Neural cell (in vitro differentiated cells): ENCODE measurements around the gene EFCC1. TPM values are rescaled to one million over a fixed set of nuclear protein-coding genes. Genes with fewer than 3 reads are reported as not detected.

ENCODE experiments used
- H2AFZ ChIP-seq: fragments of 200-600, 300-800 bp; sonication (generic), shearing (Covaris generic); 2 replicates; pipeline ENCODE4 v1.6.0; 2014; ENCODE audit warnings: low read depth, mild to moderate bottlenecking, antibody characterized with exemption, low read length, moderate library complexity
- H3F3A ChIP-seq: fragments of 200-600 bp; shearing (Covaris generic); 2 replicates; pipeline ENCODE4 v1.6.1; 2016; ENCODE audit warnings: mild to moderate bottlenecking, moderate library complexity, mixed read lengths, antibody characterized with exemption, low read length; ENCODE audit not compliant: insufficient read depth, poor library complexity, severe bottlenecking
- H3K27ac ChIP-seq: fragments of 200-600, 300-800 bp; sonication (generic), shearing (Covaris generic); 2 replicates; pipeline ENCODE4 v1.5.1; 2014; ENCODE audit warnings: mild to moderate bottlenecking, low read length, moderate library complexity
- H3K27me3 ChIP-seq: fragments of 300-800, 200-600 bp; sonication (generic), shearing (Covaris generic); 2 replicates; pipeline ENCODE4 v1.6.0; 2014; ENCODE audit warnings: mild to moderate bottlenecking, low read depth, low read length, moderate library complexity; ENCODE audit not compliant: insufficient read depth
- H3K36me3 ChIP-seq: fragments of 300-800, 200-600 bp; sonication (generic), shearing (Covaris generic); 2 replicates; pipeline ENCODE4 v1.5.1; 2014; ENCODE audit warnings: mild to moderate bottlenecking, antibody characterized with exemption, low read length, moderate library complexity; ENCODE audit not compliant: insufficient read depth
- H3K4me2 ChIP-seq: fragments of 300-800, 200-600 bp; sonication (generic), shearing (Covaris generic); 2 replicates; pipeline ENCODE4 v1.6.0; 2014; ENCODE audit warnings: mild to moderate bottlenecking, low read length
- H3K4me3 ChIP-seq: fragments of 300-800, 200-600 bp; sonication (generic), shearing (Covaris generic); 2 replicates; pipeline ENCODE4 v1.5.1; 2014; ENCODE audit warnings: mild to moderate bottlenecking, low read length, moderate library complexity
- H3K79me2 ChIP-seq: fragments of 200-600 bp; shearing (Covaris generic); replicated peaks from 2 replicates; pipeline ENCODE4 v1.6.0; 2014; ENCODE audit warnings: mild to moderate bottlenecking, low read length, moderate library complexity; ENCODE audit not compliant: insufficient read depth
- H3K9ac ChIP-seq: fragments of 300-800, 200-600 bp; sonication (generic), shearing (Covaris generic); 2 replicates; pipeline ENCODE4 v1.6.1; 2016; ENCODE audit warnings: mild to moderate bottlenecking, low read length, mixed read lengths
- H3K9me2 ChIP-seq: fragments of 200-600 bp; shearing (Covaris generic); 2 replicates; pipeline ENCODE4 v1.6.1; 2016; ENCODE audit warnings: mild to moderate bottlenecking, low read length, mixed read lengths; ENCODE audit not compliant: insufficient read depth
- H3K9me3 ChIP-seq: fragments of 200-600, 300-800 bp; sonication (generic), shearing (Covaris generic); 2 replicates; pipeline ENCODE4 v1.6.1; 2016; ENCODE audit warnings: mild to moderate bottlenecking, mixed run types, low read length, moderate library complexity, mixed read lengths
- H4K20me1 ChIP-seq: fragments of 200-600 bp; shearing (Covaris generic); 2 replicates; pipeline ENCODE4 v1.6.1; 2016; ENCODE audit warnings: mild to moderate bottlenecking, mixed run types; ENCODE audit not compliant: insufficient read depth
- EP300 ChIP-seq: fragments of 450-650 bp; conservative IDR thresholded peaks from 2 replicates; pipeline ENCODE4 v1.6.1; 2014; ENCODE audit warnings: antibody characterized with exemption, mild to moderate bottlenecking, moderate library complexity; ENCODE audit not compliant: poor library complexity, severe bottlenecking
- EZH2 ChIP-seq: fragments of 200-600, 300-800 bp; shearing (Covaris generic), sonication (generic); IDR thresholded peaks from 2 replicates; pipeline ENCODE4 v1.6.1; 2014; ENCODE audit warnings: antibody characterized with exemption, low read length, borderline replicate concordance, mild to moderate bottlenecking; ENCODE audit not compliant: insufficient read depth, poor library complexity, severe bottlenecking
- MXI1 ChIP-seq: fragments of 450-650 bp; conservative IDR thresholded peaks from 2 replicates; pipeline ENCODE4 v1.6.1; 2014; ENCODE audit warnings: antibody characterized with exemption, mild to moderate bottlenecking; ENCODE audit not compliant: poor library complexity, severe bottlenecking
- POLR2AphosphoS5 ChIP-seq: IDR thresholded peaks from 2 replicates; pipeline ENCODE4 v1.6.1; 2012
- RAD21 ChIP-seq: fragments of 450-650 bp; conservative IDR thresholded peaks from 2 replicates; pipeline ENCODE4 v1.6.1; 2014; ENCODE audit warnings: antibody characterized with exemption, mild to moderate bottlenecking, moderate library complexity
- SMC3 ChIP-seq: fragments of 450-650 bp; conservative IDR thresholded peaks from 2 replicates; pipeline ENCODE4 v1.6.1; 2014; ENCODE audit warnings: antibody characterized with exemption, mild to moderate bottlenecking, moderate library complexity; ENCODE audit not compliant: poor library complexity
- polyA plus RNA-seq: library from polyadenylated mRNA; depleted of rRNA; stranded (reverse); fragments of >200 nt; gene quantifications from 2 replicates; pipeline ENCODE4 v1.2.3, GENCODE V29; 2014
- TF ChIP-seq, protein P1 (sequence below): IDR thresholded peaks from 2 replicates; pipeline ENCODE4 v1.6.1; 2012; ENCODE audit warnings: borderline replicate concordance
- TF ChIP-seq, protein P2 (sequence below): fragments of 450-650 bp; IDR thresholded peaks from 2 replicates; pipeline ENCODE4 v1.5.1; 2014; ENCODE audit warnings: antibody characterized with exemption, mild to moderate bottlenecking, moderate library complexity; ENCODE audit not compliant: poor library complexity, severe bottlenecking

Gene EFCC1
- polyA plus RNA-seq, 1 donor from 2014 or later: not detected

DNA sequence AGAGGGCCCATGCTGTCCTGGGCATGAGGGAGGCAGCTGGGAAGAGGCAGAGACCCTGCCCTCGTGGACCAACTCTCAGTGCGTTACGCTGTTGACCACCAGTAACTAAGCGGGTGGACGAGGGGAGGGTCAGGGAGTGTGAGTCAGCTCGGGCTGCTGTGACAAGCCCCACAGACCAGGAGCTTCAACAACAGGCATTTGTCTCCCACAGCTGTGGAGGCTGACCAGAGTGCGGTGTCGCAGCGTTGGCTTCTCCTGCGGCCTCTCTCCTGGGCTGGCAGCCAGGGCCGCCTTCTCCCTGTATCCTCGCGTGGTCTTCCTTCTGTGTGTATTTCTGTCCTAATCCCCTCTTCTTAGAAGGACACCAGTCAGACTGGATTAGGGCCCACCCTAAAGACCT is 13.0 kb downstream of the EFCC1 start:
- TF ChIP-seq, protein P1, sequence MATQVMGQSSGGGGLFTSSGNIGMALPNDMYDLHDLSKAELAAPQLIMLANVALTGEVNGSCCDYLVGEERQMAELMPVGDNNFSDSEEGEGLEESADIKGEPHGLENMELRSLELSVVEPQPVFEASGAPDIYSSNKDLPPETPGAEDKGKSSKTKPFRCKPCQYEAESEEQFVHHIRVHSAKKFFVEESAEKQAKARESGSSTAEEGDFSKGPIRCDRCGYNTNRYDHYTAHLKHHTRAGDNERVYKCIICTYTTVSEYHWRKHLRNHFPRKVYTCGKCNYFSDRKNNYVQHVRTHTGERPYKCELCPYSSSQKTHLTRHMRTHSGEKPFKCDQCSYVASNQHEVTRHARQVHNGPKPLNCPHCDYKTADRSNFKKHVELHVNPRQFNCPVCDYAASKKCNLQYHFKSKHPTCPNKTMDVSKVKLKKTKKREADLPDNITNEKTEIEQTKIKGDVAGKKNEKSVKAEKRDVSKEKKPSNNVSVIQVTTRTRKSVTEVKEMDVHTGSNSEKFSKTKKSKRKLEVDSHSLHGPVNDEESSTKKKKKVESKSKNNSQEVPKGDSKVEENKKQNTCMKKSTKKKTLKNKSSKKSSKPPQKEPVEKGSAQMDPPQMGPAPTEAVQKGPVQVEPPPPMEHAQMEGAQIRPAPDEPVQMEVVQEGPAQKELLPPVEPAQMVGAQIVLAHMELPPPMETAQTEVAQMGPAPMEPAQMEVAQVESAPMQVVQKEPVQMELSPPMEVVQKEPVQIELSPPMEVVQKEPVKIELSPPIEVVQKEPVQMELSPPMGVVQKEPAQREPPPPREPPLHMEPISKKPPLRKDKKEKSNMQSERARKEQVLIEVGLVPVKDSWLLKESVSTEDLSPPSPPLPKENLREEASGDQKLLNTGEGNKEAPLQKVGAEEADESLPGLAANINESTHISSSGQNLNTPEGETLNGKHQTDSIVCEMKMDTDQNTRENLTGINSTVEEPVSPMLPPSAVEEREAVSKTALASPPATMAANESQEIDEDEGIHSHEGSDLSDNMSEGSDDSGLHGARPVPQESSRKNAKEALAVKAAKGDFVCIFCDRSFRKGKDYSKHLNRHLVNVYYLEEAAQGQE: no peak
- TF ChIP-seq, protein P2, sequence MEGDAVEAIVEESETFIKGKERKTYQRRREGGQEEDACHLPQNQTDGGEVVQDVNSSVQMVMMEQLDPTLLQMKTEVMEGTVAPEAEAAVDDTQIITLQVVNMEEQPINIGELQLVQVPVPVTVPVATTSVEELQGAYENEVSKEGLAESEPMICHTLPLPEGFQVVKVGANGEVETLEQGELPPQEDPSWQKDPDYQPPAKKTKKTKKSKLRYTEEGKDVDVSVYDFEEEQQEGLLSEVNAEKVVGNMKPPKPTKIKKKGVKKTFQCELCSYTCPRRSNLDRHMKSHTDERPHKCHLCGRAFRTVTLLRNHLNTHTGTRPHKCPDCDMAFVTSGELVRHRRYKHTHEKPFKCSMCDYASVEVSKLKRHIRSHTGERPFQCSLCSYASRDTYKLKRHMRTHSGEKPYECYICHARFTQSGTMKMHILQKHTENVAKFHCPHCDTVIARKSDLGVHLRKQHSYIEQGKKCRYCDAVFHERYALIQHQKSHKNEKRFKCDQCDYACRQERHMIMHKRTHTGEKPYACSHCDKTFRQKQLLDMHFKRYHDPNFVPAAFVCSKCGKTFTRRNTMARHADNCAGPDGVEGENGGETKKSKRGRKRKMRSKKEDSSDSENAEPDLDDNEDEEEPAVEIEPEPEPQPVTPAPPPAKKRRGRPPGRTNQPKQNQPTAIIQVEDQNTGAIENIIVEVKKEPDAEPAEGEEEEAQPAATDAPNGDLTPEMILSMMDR: no peak
- no peaks in the 10 kb centered on the region for H4K20me1 ChIP-seq
- no peak overlapping the region for H3K4me2 ChIP-seq
- H3K36me3 ChIP-seq: no peaks in the 10 kb centered on the region
- no peak overlapping the region for H3K4me3 ChIP-seq
- no peaks in the 10 kb centered on the region for H3K9me2 ChIP-seq
- H3K9ac ChIP-seq: no peak overlapping the region
- H3K79me2 ChIP-seq: no peaks in the 10 kb centered on the region
- no peaks in the 10 kb centered on the region for H3K9me3 ChIP-seq
- H3K27me3 ChIP-seq: no peaks in the 10 kb centered on the region
- H3F3A ChIP-seq: no peaks in the 10 kb centered on the region
- H2AFZ ChIP-seq: no peak overlapping the region
- no peak overlapping the region for H3K27ac ChIP-seq

DNA sequence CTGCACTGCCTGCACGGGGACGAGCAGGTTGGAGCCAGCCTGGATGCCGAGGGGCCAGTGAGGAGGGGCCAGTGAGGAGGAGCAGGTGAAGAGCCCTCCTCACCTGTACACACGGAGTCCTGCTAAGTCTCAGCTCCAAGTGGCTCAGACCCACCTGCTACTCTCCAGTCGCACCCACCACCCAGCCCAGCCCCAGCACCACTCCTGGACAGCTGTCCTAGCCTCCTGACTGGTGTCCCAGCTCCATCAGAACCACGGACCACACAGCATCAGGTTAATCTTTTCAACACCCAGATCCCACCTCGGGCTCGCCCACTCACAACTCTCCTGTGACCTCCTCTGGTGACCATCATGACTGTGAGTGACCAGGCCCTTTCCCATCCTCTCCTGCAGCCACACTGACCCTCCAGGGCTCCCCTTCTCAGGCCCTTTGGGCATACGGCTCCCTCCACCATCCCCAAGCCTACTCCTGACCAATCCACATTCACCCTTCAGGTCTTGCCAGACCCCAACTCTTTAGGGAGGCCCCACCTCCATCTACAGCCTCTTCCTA is 13.8 kb downstream of the EFCC1 start:
- H3K9me2 ChIP-seq: no peaks in the 10 kb centered on the region
- TF ChIP-seq EP300: no peak
- no peak for TF ChIP-seq RAD21
- no peak for TF ChIP-seq POLR2AphosphoS5
- no peak for TF ChIP-seq SMC3
- TF ChIP-seq MXI1: no peak
- no peak for TF ChIP-seq EZH2
- H4K20me1 ChIP-seq: no peaks in the 10 kb centered on the region
- no peaks in the 10 kb centered on the region for H3K27me3 ChIP-seq
- no peaks in the 10 kb centered on the region for H3K9me3 ChIP-seq
- H2AFZ ChIP-seq: no peak overlapping the region
- no peak overlapping the region for H3K9ac ChIP-seq
- no peak overlapping the region for H3K4me3 ChIP-seq
- H3F3A ChIP-seq: no peaks in the 10 kb centered on the region
- no peaks in the 10 kb centered on the region for H3K36me3 ChIP-seq
- no peaks in the 10 kb centered on the region for H3K79me2 ChIP-seq
- no peak overlapping the region for H3K4me2 ChIP-seq
- no peak overlapping the region for H3K27ac ChIP-seq
